ENCODE measurements around the gene TRMT2A.

Gene TRMT2A

DNA sequence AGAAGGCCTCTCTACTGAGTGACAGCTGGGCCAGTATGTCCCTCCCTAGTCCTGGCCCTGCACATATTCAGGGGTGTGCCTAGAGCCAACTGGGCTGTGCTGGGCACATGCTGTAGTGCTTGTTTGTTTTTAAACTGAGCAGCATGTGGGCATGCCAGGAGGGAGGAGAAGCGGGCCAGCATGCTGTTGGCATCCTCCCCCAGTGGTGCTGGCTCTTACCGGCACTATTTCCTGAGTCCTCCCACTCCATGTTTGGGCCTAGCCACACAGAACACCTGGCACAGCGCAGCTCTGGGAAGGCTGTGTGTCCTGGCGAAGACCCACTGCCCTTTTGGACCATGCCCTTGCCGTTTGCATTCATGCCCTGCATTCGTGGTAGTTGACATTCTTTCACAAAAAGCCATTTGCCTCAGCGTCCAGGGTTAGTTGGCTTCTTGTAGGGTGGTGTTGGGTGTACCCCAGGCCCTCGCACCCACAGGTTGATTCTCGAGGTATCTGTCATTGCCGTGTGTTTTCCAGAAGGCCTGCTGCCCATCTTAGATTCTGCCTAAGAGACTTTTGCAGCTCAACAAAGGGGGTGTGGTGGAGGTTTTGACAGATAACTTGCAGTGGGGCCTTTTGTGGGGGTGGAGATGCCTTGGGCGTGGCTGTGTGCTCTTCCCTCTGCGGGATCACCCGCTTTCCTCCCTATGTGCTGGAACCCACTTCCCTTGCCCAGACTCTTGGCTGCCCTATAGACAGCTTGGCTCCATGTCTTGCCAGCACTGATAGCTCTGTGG lies 23.4 kb downstream of the TRMT2A start:
- in situ Hi-C loops (cut with MboI; ENCODE audit: low pct_unique_long_range_greater_than_20kb, low sequenced_read_pairs, unreplicated experiment), result no loop called here
- DNase-seq (ENCODE audit: low spot score), result no peak

GRCh38 chr22:20092477-20092854 lies 24.6 kb downstream of the TRMT2A start:
- no peak for DNase-seq (ENCODE audit: low spot score)
- in situ Hi-C loops (cut with MboI; ENCODE audit: low pct_unique_long_range_greater_than_20kb, low sequenced_read_pairs, unreplicated experiment), result no loop called here
- TF ChIP-seq, protein P1, sequence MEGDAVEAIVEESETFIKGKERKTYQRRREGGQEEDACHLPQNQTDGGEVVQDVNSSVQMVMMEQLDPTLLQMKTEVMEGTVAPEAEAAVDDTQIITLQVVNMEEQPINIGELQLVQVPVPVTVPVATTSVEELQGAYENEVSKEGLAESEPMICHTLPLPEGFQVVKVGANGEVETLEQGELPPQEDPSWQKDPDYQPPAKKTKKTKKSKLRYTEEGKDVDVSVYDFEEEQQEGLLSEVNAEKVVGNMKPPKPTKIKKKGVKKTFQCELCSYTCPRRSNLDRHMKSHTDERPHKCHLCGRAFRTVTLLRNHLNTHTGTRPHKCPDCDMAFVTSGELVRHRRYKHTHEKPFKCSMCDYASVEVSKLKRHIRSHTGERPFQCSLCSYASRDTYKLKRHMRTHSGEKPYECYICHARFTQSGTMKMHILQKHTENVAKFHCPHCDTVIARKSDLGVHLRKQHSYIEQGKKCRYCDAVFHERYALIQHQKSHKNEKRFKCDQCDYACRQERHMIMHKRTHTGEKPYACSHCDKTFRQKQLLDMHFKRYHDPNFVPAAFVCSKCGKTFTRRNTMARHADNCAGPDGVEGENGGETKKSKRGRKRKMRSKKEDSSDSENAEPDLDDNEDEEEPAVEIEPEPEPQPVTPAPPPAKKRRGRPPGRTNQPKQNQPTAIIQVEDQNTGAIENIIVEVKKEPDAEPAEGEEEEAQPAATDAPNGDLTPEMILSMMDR (IDR thresholded peaks at IDR 0.05; ENCODE audit: extremely low read depth, insufficient read depth, missing control alignments), result no peak

More for the DNA sequence above, 23.4 kb downstream of the TRMT2A start:
- TF ChIP-seq, protein P1 (IDR thresholded peaks at IDR 0.05; ENCODE audit: extremely low read depth, insufficient read depth, missing control alignments), result no peak

- no peak for DNase-seq (ENCODE audit: low spot score)
- in situ Hi-C loops (cut with MboI; ENCODE audit: low pct_unique_long_range_greater_than_20kb, low sequenced_read_pairs, unreplicated experiment), result no loop called here
- TF ChIP-seq, protein P1 (IDR thresholded peaks at IDR 0.05; ENCODE audit: extremely low read depth, insufficient read depth, missing control alignments), result no peak
These were observed 25.1 kb downstream of the TRMT2A start for GRCh38 chr22:20091690-20092476.

DNA sequence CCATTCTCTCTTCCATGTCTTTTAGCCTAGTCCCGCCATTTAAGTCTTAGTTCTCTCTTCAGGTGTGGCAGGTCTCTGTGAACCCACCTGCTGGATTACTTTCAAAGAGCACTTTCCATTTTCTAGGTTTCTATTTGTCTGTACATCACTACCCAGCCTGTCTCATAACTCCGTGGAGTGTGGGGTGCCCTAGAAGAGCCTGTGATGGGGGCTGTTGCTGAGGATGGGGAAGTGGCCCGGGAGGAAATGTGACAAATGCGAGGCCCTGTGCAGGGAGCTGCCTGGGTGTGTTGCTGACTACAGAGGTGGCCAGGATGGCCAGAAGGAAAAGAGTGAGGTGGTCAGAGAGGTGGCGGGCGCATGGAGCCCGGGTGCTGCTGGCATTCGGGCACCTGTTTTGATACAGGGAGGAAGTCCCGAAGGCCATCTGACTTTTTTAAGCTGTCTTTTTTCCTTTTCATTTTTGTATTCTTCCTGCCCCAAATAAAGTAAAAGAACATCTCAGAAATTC lies 26.2 kb downstream of the TRMT2A start:
- in situ Hi-C loops (cut with MboI; ENCODE audit: low pct_unique_long_range_greater_than_20kb, low sequenced_read_pairs, unreplicated experiment), result no loop called here

GRCh38 chr22:20089977-20090729 lies 26.9 kb downstream of the TRMT2A start:
- DNase-seq (ENCODE audit: low spot score), result no peak
- in situ Hi-C loops (cut with MboI; ENCODE audit: low pct_unique_long_range_greater_than_20kb, low sequenced_read_pairs, unreplicated experiment), result no loop called here
- TF ChIP-seq, protein P1 (IDR thresholded peaks at IDR 0.05; ENCODE audit: extremely low read depth, insufficient read depth, missing control alignments), result no peak

More for the DNA sequence above, 26.2 kb downstream of the TRMT2A start:
- TF ChIP-seq, protein P1 (IDR thresholded peaks at IDR 0.05; ENCODE audit: extremely low read depth, insufficient read depth, missing control alignments), result no peak
- no peak for DNase-seq (ENCODE audit: low spot score)

Data from GM13977 (cell line).